ENCODE data around the gene REM1.

GRCh38 chr20:31476294-31476585, 1.2 kb downstream of the REM1 start:
- TF ChIP-seq POLR2A (IDR thresholded peaks at IDR 0.05; ENCODE audit: low read length) (no peak), GATA1 (IDR thresholded peaks at IDR 0.05; ENCODE audit: low read depth, low read length) (no peak)
